H9 (cell line): ENCODE measurements around the gene SPATA3. TPM values are rescaled to one million over a fixed set of nuclear protein-coding genes. Genes with fewer than 3 reads are reported as not detected.

Experiments used
- DNase-seq: peaks from one replicate; pipeline ENCODE4 v3.0.0-alpha.2; 2017
- H2AFZ ChIP-seq: one replicate; pipeline ENCODE4 v1.6.1; 2013; ENCODE audit warnings: mild to moderate bottlenecking, low read length, control low read depth, moderate library complexity
- H2AK5ac ChIP-seq: 2 replicates; pipeline ENCODE4 v1.6.1; 2013; ENCODE audit warnings: low read length, control low read depth, mixed read lengths; ENCODE audit not compliant: insufficient read length
- H2BK120ac ChIP-seq: one replicate; pipeline ENCODE4 v1.6.1; 2013; ENCODE audit warnings: low read depth, mild to moderate bottlenecking, low read length, control low read depth, inconsistent platforms; ENCODE audit not compliant: poor library complexity, severe bottlenecking
- H2BK12ac ChIP-seq: 2 replicates; pipeline ENCODE4 v1.6.1; 2013; ENCODE audit warnings: low read length, control low read depth, mixed read lengths, low read depth; ENCODE audit not compliant: insufficient read length
- H2BK15ac ChIP-seq: 2 replicates; pipeline ENCODE4 v1.6.1; 2013; ENCODE audit warnings: low read depth, low read length, control low read depth
- H2BK20ac ChIP-seq: one replicate; pipeline ENCODE4 v1.6.1; 2013; ENCODE audit warnings: low read depth, mild to moderate bottlenecking, low read length, control low read depth, inconsistent platforms; ENCODE audit not compliant: poor library complexity, severe bottlenecking
- H2BK5ac ChIP-seq: 2 replicates; pipeline ENCODE4 v1.6.1; 2013; ENCODE audit warnings: low read length, control low read depth, mixed read lengths; ENCODE audit not compliant: insufficient read length
- H3K14ac ChIP-seq: 2 replicates; pipeline ENCODE4 v1.6.1; 2013; ENCODE audit warnings: low read length, control low read depth; ENCODE audit not compliant: insufficient read depth
- H3K18ac ChIP-seq: 2 replicates; pipeline ENCODE4 v1.6.1; 2013; ENCODE audit warnings: low read depth, mild to moderate bottlenecking, mixed read lengths, low read length, control low read depth; ENCODE audit not compliant: insufficient read length
- H3K23ac ChIP-seq: 2 replicates; pipeline ENCODE4 v1.6.1; 2013; ENCODE audit warnings: low read length, control low read depth, mixed read lengths, low read depth; ENCODE audit not compliant: insufficient read length
- H3K23me2 ChIP-seq: 2 replicates; pipeline ENCODE4 v1.6.1; 2013; ENCODE audit warnings: low read depth, mild to moderate bottlenecking, mixed read lengths, low read length, control low read depth; ENCODE audit not compliant: insufficient read length, poor library complexity, severe bottlenecking
- H3K27ac ChIP-seq: 2 replicates; pipeline ENCODE4 v1.5.1; 2013; ENCODE audit warnings: low read length, control low read depth, mixed read lengths, low read depth; ENCODE audit not compliant: insufficient read length
- H3K27me3 ChIP-seq: 2 replicates; pipeline ENCODE4 v1.6.1; 2013; ENCODE audit warnings: low read length, control low read depth, inconsistent platforms; ENCODE audit not compliant: insufficient read depth
- H3K4ac ChIP-seq: 2 replicates; pipeline ENCODE4 v1.6.1; 2013; ENCODE audit warnings: low read depth, mild to moderate bottlenecking, control low read depth, inconsistent platforms, low read length, moderate library complexity
- H3K4me1 ChIP-seq: 2 replicates; pipeline ENCODE4 v1.6.1; 2013; ENCODE audit warnings: low read length, control low read depth, inconsistent platforms; ENCODE audit not compliant: insufficient read depth
- H3K4me2 ChIP-seq: 2 replicates; pipeline ENCODE4 v1.6.1; 2013; ENCODE audit warnings: low read length, control low read depth, mixed read lengths; ENCODE audit not compliant: insufficient read length, insufficient read depth
- H3K56ac ChIP-seq: 2 replicates; pipeline ENCODE4 v1.6.1; 2013; ENCODE audit warnings: low read depth, mild to moderate bottlenecking, mixed read lengths, low read length, control low read depth; ENCODE audit not compliant: insufficient read length
- H3K79me1 ChIP-seq: 2 replicates; pipeline ENCODE4 v1.6.1; 2013; ENCODE audit warnings: low read depth, mild to moderate bottlenecking, moderate library complexity, low read length, control low read depth, inconsistent platforms; ENCODE audit not compliant: insufficient read depth, poor library complexity, severe bottlenecking
- H3K79me2 ChIP-seq: 2 replicates; pipeline ENCODE4 v1.6.1; 2013; ENCODE audit warnings: low read length, control low read depth, inconsistent platforms; ENCODE audit not compliant: insufficient read depth
- H3K9ac ChIP-seq: 2 replicates; pipeline ENCODE4 v1.6.1; 2013; ENCODE audit warnings: low read length, control low read depth, mixed read lengths; ENCODE audit not compliant: insufficient read length; ENCODE audit errors: extremely low read depth
- H3K9me3 ChIP-seq: one replicate; pipeline ENCODE4 v1.6.1; 2013; ENCODE audit warnings: low read depth, low read length, inconsistent platforms; ENCODE audit not compliant: control insufficient read depth
- H3T11ph ChIP-seq: one replicate; pipeline ENCODE4 v1.6.1; 2013; ENCODE audit warnings: mild to moderate bottlenecking, low read length, control low read depth, inconsistent platforms
- H4K20me1 ChIP-seq: one replicate; pipeline ENCODE4 v1.6.1; 2013; ENCODE audit not compliant: control insufficient read depth, insufficient read length, insufficient read depth
- H4K5ac ChIP-seq: 2 replicates; pipeline ENCODE4 v1.6.1; 2013; ENCODE audit warnings: low read depth, mild to moderate bottlenecking, mixed read lengths, low read length, control low read depth; ENCODE audit not compliant: insufficient read length
- H4K8ac ChIP-seq: replicated peaks from 2 replicates; pipeline ENCODE4 v1.6.1; 2013; ENCODE audit warnings: low read length, control low read depth, mixed read lengths, low read depth; ENCODE audit not compliant: insufficient read length
- H4K91ac ChIP-seq: 2 replicates; pipeline ENCODE4 v1.6.1; 2013; ENCODE audit warnings: low read depth, mild to moderate bottlenecking, moderate library complexity, mixed read lengths, low read length, control low read depth; ENCODE audit not compliant: insufficient read length
- H3K27ac Mint-ChIP-seq, 3 experiments: 2 replicates in 2 of 3; 3 replicates in 1 of 3; pipeline ENCODE4 v1.8.0; 2020 to 2021; ENCODE audit warnings: mixed read lengths in 3 of 3, mild to moderate bottlenecking in 1 of 3, moderate library complexity in 1 of 3
- H3K27me3 Mint-ChIP-seq: 2 replicates; pipeline ENCODE4 v1.8.0; 2021; ENCODE audit warnings: low read depth, mild to moderate bottlenecking, moderate library complexity, mixed read lengths
- H3K36me3 Mint-ChIP-seq, 3 experiments: 2 replicates in 2 of 3; 3 replicates in 1 of 3; pipeline ENCODE4 v1.8.0; 2020 to 2021; ENCODE audit warnings: low read depth in 3 of 3, mixed read lengths in 3 of 3; ENCODE audit not compliant: insufficient read depth in 1 of 3
- H3K4me1 Mint-ChIP-seq, 2 experiments: 2 replicates each; pipeline ENCODE4 v1.8.0; 2020; ENCODE audit warnings: mixed read lengths in 2 of 2
- H3K4me3 Mint-ChIP-seq, 2 experiments: 2 replicates in 1 of 2; 3 replicates in 1 of 2; pipeline ENCODE4 v1.8.0; 2020 to 2021; ENCODE audit warnings: mild to moderate bottlenecking in 2 of 2, mixed read lengths in 2 of 2, moderate library complexity in 1 of 2
- H3K9me3 Mint-ChIP-seq, 2 experiments: 2 replicates in 1 of 2; 3 replicates in 1 of 2; pipeline ENCODE4 v1.8.0; 2020; ENCODE audit warnings: mild to moderate bottlenecking in 2 of 2, mixed read lengths in 2 of 2, moderate library complexity in 1 of 2
- WGBS: extraction: QIAGEN DNeasy Blood & Tissue Kit; methylation state at CpG from one replicate; pipeline ENCODE4 v1.1.7; 2013; ENCODE audit warnings: missing lambda C conversion rate, low lambda C conversion rate, mixed read lengths; ENCODE audit not compliant: insufficient read length; ENCODE audit errors: extremely low coverage; 5-methylcytosine and 5-hydroxymethylcytosine counted together
- total RNA-seq: library from RNA; stranded (reverse); gene quantifications from 2 replicates; pipeline ENCODE4 v1.2.1, GENCODE V29; 2021
- TF ChIP-seq, protein P1 (sequence below): fragments of 200-600 bp; sonication (generic); conservative IDR thresholded peaks from 3 replicates; pipeline ENCODE4 v1.8.0; 2021; ENCODE audit warnings: antibody characterized with exemption, mild to moderate bottlenecking

Gene SPATA3
- total RNA-seq, 1 experiment from 2014 or later: not detected

DNA sequence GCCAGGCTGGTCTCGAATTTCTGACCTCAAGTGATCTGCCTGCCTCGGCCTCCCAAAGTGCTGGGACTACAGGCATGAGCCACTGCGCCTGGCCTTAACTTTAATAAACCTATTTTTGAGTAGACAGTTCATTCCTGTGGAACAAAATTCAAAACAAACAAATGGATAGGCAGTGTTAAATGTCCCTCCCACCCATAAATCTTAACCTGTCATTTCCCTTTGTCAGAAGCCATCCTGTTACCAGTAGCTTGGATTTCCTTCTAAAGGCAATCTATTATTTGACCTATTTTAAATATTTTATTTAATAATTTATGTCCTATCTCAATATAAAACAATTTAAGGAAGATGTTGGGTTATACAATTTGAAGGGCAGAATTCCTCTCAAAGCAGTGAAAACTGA, 34.8 kb downstream of the SPATA3 start:
- WGBS: no CpG with 5 or more reads among the region's 3 CpGs
- Mint-ChIP-seq H3K4me1 (no peaks in the 10 kb centered on the region), H3K27me3 (peaks cover 46% of the 10 kb centered on the region), H3K9me3 (no peaks in the 10 kb centered on the region), H3K4me3 (no peak overlapping the region), H3K36me3 (no peaks in the 10 kb centered on the region), H3K27ac (no peak overlapping the region)
- H3T11ph ChIP-seq: no peak overlapping the region
- H2BK20ac ChIP-seq: no peak overlapping the region
- H4K91ac ChIP-seq: no peak overlapping the region
- no peaks in the 10 kb centered on the region for H3K27me3 ChIP-seq
- H3K4ac ChIP-seq: no peak overlapping the region
- no peak overlapping the region for H2BK15ac ChIP-seq
- no peak overlapping the region for H2BK5ac ChIP-seq
- no peak overlapping the region for H3K4me2 ChIP-seq
- no peak overlapping the region for H3K18ac ChIP-seq
- no peaks in the 10 kb centered on the region for H3K9me3 ChIP-seq
- H2BK120ac ChIP-seq: no peak overlapping the region
- no peak overlapping the region for H4K5ac ChIP-seq
- no peak overlapping the region for H2AFZ ChIP-seq
- TF ChIP-seq, protein P1, sequence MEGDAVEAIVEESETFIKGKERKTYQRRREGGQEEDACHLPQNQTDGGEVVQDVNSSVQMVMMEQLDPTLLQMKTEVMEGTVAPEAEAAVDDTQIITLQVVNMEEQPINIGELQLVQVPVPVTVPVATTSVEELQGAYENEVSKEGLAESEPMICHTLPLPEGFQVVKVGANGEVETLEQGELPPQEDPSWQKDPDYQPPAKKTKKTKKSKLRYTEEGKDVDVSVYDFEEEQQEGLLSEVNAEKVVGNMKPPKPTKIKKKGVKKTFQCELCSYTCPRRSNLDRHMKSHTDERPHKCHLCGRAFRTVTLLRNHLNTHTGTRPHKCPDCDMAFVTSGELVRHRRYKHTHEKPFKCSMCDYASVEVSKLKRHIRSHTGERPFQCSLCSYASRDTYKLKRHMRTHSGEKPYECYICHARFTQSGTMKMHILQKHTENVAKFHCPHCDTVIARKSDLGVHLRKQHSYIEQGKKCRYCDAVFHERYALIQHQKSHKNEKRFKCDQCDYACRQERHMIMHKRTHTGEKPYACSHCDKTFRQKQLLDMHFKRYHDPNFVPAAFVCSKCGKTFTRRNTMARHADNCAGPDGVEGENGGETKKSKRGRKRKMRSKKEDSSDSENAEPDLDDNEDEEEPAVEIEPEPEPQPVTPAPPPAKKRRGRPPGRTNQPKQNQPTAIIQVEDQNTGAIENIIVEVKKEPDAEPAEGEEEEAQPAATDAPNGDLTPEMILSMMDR: no peak
- no peaks in the 10 kb centered on the region for H3K4me1 ChIP-seq
- H3K79me2 ChIP-seq: no peaks in the 10 kb centered on the region
- DNase-seq: no peak
- H3K27ac ChIP-seq: no peak overlapping the region
- H3K56ac ChIP-seq: no peak overlapping the region
- H3K23me2 ChIP-seq: no peaks in the 10 kb centered on the region
- H4K8ac ChIP-seq: no peak overlapping the region
- no peak overlapping the region for H2BK12ac ChIP-seq
- no peak overlapping the region for H2AK5ac ChIP-seq
- no peaks in the 10 kb centered on the region for H3K79me1 ChIP-seq
- H4K20me1 ChIP-seq: no peaks in the 10 kb centered on the region
- H3K9ac ChIP-seq: no peak overlapping the region
- H3K23ac ChIP-seq: no peak overlapping the region
- no peak overlapping the region for H3K14ac ChIP-seq
